A673 (cell line): ENCODE data around the gene HSD17B2.

Source experiments
- EZH2 ChIP-seq: fragments of 200-600 bp; sonication (generic); IDR thresholded peaks from 2 replicates; pipeline ENCODE4 v1.6.1; 2017; ENCODE audit warnings: borderline replicate concordance, low read depth, mild to moderate bottlenecking, mixed read lengths, antibody characterized with exemption, low read length; ENCODE audit not compliant: poor library complexity, severe bottlenecking
- TF ChIP-seq, protein P1 (sequence below): fragments of 300-800, 200-600 bp; sonication (generic); conservative IDR thresholded peaks from 2 replicates; pipeline ENCODE4 v1.5.1; 2017; ENCODE audit warnings: low read depth, mild to moderate bottlenecking, antibody characterized with exemption, low read length, moderate library complexity, mixed read lengths

DNA sequence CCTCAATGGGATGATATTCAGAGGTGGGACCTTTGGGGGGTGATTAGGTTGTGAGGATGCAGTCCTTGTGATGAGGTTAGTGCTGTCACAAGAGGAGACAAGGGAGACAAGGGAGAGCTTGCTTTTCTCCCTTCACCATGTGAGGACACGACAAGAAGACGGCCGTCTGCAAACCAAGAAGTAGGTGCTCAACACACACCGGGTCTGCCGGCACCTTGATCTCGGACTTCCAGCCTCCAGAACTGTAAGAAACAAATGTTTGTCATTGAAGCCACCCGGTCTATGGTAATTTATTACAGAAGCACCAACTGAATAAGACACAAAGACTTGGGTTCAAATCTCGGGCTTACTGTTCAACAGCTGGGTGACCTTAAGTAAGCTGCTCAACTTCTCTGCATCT, 70.1 kb downstream of the HSD17B2 start:
- TF ChIP-seq, protein P1, sequence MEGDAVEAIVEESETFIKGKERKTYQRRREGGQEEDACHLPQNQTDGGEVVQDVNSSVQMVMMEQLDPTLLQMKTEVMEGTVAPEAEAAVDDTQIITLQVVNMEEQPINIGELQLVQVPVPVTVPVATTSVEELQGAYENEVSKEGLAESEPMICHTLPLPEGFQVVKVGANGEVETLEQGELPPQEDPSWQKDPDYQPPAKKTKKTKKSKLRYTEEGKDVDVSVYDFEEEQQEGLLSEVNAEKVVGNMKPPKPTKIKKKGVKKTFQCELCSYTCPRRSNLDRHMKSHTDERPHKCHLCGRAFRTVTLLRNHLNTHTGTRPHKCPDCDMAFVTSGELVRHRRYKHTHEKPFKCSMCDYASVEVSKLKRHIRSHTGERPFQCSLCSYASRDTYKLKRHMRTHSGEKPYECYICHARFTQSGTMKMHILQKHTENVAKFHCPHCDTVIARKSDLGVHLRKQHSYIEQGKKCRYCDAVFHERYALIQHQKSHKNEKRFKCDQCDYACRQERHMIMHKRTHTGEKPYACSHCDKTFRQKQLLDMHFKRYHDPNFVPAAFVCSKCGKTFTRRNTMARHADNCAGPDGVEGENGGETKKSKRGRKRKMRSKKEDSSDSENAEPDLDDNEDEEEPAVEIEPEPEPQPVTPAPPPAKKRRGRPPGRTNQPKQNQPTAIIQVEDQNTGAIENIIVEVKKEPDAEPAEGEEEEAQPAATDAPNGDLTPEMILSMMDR: no peak
- no peak for TF ChIP-seq EZH2
